Natural killer cell treated with Interleukin-12 subunit alpha and Interleukin-12 subunit beta and Interleukin-15 and Interleukin-18, amount 100 ng/mL, for 72 hours (primary cell): Measurements from ENCODE around the gene FBXW4. TPM values are rescaled to one million over a fixed set of nuclear protein-coding genes. Genes with fewer than 3 reads are reported as not detected.

ENCODE experiments used
- ATAC-seq, 2 donors: fragments of 150-1000 bp; cut with Tn5 transposase in 1 of 2; sonication (Bioruptor Pico), chemical (Tn5 transposase) in 1 of 2; 2 replicates each; pipeline ENCODE4 v1.10.0; 2021
- DNase-seq: peaks from one replicate; pipeline ENCODE4 v3.0.0; 2022; ENCODE audit warnings: low spot score
- H3K27ac Mint-ChIP-seq, 2 donors: 1 replicate in 1 of 2; 2 replicates in 1 of 2; pipeline ENCODE4 v1.8.0; 2022; ENCODE audit warnings: mixed read lengths in 2 of 2, mild to moderate bottlenecking in 1 of 2, moderate library complexity in 1 of 2
- H3K27me3 Mint-ChIP-seq, 2 donors: 1 replicate in 1 of 2; 2 replicates in 1 of 2; pipeline ENCODE4 v1.8.0; 2022; ENCODE audit warnings: mixed read lengths in 2 of 2
- H3K36me3 Mint-ChIP-seq: one replicate; pipeline ENCODE4 v1.8.0; 2022; ENCODE audit warnings: mixed read lengths
- H3K4me1 Mint-ChIP-seq, 2 donors: 1 replicate in 1 of 2; 2 replicates in 1 of 2; pipeline ENCODE4 v1.8.0; 2022; ENCODE audit warnings: low read depth in 2 of 2, mixed read lengths in 2 of 2, mild to moderate bottlenecking in 1 of 2
- H3K4me3 Mint-ChIP-seq: one replicate; pipeline ENCODE4 v1.8.0; 2022; ENCODE audit warnings: mixed read lengths
- H3K9me3 Mint-ChIP-seq: 2 replicates; pipeline ENCODE4 v1.8.0; 2022; ENCODE audit warnings: mixed read lengths
- total RNA-seq, 2 donors: library from RNA; stranded (reverse); gene quantifications; one replicate each; pipeline ENCODE4 v1.2.3, GENCODE V29; 2022

The FBXW4 gene
- total RNA-seq, 2 donors from 2014 or later = 45.5 to 52.3 TPM

DNA sequence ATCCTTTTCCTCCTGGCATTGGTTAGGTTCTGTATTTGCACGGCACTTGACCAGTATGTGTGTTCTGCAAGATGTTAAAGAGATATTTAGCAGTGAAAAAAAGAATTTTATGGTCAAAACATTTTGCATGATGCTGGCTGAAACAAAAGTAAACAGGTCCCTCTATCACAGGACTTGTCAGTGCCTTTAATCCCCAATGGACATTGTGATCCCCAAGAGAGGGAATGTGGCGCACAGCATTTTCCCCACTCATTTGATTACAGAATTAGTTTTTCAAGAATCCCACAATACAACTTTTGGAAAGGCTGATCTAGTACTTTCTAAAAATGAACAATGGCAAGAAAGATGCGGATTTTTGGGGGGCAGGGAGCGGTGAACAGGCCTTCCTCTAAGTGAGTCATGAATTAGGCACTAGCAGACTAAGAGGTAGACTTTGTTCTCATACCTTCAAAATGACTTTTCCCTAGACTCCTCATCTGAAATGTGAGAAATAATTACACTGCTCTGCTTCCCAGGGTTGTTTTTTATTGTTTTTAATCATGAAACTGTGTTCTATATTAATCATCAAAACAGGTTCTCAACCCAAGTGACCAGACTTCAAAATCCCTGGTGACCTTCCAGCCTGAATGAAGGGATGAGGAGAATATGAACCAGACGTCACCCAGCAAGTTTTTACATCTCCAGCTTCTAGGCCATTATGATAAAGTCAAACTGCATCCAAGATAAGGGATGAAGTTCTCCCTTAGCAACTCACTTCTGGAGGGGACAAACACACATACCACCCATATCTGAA, 8.6 kb downstream of the FBXW4 start:
- DNase-seq (no peak), ATAC-seq (no peak)
- Mint-ChIP-seq H3K27me3 (no peaks in the 10 kb centered on the region), H3K4me3 (no peak overlapping the region), H3K36me3 (no peaks in the 10 kb centered on the region), H3K27ac (no peak overlapping the region), H3K4me1 (peaks cover 41 to 59% of the 10 kb centered on the region in 2 donors), H3K9me3 (no peaks in the 10 kb centered on the region)

DNA sequence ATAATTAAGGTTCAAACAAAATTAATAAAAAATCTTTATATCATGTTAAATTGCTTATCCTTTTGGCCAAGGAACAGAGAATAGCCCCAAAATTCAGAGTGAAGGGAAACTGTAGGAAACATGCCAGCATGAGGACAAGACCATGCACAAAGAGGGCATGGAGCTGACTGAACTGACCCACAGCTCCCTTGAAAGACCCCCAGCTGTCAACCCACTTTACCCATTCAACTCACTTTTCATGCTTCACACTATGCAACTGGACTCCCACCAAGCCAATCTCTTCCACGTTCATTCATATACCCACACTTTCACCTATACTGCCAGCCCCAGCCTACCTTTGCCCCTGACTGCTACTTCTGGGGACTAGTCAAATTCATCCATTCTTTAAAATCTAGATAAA, 10.2 kb downstream of the FBXW4 start:
- peaks cover 31 to 46% of the 10 kb centered on the region in 2 donors for H3K4me1 Mint-ChIP-seq
- no peak overlapping the region for H3K27ac Mint-ChIP-seq
- no peaks in the 10 kb centered on the region for H3K27me3 Mint-ChIP-seq
- no peaks in the 10 kb centered on the region for H3K9me3 Mint-ChIP-seq
- H3K36me3 Mint-ChIP-seq = no peaks in the 10 kb centered on the region
- ATAC-seq = no peak
- no peak overlapping the region for H3K4me3 Mint-ChIP-seq
- no peak for DNase-seq

DNA sequence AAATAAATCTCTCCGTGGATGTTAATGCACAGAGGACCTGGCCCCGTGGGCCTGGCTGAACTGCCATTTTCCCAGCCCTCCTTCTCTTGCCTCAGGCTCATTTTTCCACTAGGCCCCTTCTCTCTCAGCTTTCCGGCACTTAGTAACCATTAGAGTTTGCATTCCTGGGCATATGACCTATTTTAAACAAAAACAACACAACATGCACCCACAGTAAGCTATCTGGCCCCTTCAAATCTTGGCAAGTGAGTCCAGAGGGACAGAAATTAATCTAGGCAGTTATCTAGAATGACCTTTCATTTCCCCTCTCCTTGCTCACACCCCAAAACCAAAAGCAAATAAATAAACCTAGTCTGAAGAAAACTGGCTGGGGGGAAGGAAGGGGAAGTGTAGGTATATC, 11.7 kb downstream of the FBXW4 start:
- H3K4me3 Mint-ChIP-seq = no peak overlapping the region
- no peaks in the 10 kb centered on the region for H3K36me3 Mint-ChIP-seq
- peaks cover 31 to 38% of the 10 kb centered on the region in 2 donors for H3K4me1 Mint-ChIP-seq
- H3K27me3 Mint-ChIP-seq = no peaks in the 10 kb centered on the region
- peak overlapping the region in 1 of 2 donors; percentile 69 for H3K27ac Mint-ChIP-seq
- ATAC-seq (no peak), DNase-seq (no peak)
- no peaks in the 10 kb centered on the region for H3K9me3 Mint-ChIP-seq

DNA sequence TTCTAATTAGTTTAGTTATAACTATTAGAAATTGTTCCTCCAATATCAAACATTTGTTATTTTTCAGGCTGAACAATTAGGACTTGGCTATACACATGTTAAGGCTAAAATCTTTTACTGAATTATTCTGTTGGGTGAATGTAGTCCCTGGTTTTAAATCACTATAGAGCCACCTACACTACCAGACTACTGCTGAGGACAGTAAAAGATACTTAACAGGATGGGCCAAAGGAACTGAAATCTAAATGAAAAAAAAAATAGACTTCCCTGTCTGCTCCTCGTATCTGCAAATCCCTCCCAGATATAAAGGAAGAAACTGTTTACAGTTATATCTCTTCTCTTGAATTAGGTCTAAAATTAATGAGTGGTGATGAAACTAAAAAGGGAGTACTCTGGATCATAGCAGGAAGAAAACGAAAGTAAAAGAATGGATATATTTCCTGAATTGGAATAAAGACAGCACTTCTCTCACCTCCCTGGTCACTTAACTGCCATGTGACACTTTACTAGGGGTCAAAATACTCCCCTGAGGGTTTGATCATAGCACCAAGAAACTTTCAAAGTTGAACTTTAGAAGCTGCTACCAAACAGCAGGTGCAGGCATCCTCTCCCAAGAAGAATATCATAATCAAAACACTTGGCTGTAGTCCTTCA, 12.7 kb downstream of the FBXW4 start:
- ATAC-seq (no peak), DNase-seq (no peak)
- peaks cover 26 to 29% of the 10 kb centered on the region in 2 donors for H3K4me1 Mint-ChIP-seq
- H3K27ac Mint-ChIP-seq = peak overlapping the region in 1 of 2 donors; percentile 69
- no peaks in the 10 kb centered on the region for H3K27me3 Mint-ChIP-seq
- H3K36me3 Mint-ChIP-seq = peaks cover under 1% of the 10 kb centered on the region
- no peak overlapping the region for H3K4me3 Mint-ChIP-seq
- H3K9me3 Mint-ChIP-seq = no peaks in the 10 kb centered on the region

DNA sequence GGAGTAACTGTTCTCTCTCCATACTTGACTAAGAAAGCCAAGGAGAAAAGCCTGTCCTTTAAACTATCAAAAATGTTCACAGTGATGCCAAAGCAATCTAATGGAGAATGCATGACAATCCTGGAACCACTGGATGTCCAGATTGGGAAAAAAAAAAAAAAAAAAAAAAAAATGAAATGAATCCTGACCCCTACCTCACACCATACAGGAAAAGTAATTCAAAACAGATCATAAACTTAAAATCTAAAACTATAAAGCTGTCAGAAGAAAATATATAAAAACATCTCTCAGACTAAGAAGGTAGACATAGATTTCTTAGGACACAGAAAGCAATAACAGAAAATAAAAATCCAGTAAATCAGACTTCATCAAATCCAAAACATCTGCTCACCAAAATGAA, 18.4 kb downstream of the FBXW4 start:
- DNase-seq (no peak), ATAC-seq (no peak)
- no peaks in the 10 kb centered on the region for H3K9me3 Mint-ChIP-seq
- H3K36me3 Mint-ChIP-seq = peaks cover 14% of the 10 kb centered on the region
- peaks cover 1 to 8% of the 10 kb centered on the region in 2 donors for H3K4me1 Mint-ChIP-seq
- no peak overlapping the region for H3K4me3 Mint-ChIP-seq
- no peaks in the 10 kb centered on the region for H3K27me3 Mint-ChIP-seq
- no peak overlapping the region for H3K27ac Mint-ChIP-seq

DNA sequence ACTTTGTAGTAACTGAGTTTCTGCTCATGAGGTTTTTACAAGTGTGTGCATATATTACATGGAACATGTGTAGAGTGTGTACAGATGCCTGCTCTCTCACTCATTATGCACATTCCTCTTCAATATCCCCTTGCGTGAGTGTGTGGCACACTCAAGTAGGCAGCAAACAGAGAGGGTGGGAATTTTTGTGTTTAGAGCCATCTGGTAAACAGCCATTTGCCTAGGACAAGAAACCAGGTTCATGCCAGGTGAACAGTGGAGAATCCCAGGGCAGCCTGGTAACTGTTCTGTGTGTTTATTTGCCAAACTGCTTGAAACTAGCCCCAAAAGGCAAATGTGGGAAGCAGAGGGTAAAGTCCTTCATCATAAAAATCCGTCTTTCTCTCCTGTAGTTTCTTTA, 19.9 kb downstream of the FBXW4 start:
- H3K4me3 Mint-ChIP-seq = no peak overlapping the region
- peaks cover 13 to 23% of the 10 kb centered on the region in 2 donors for H3K4me1 Mint-ChIP-seq
- DNase-seq = no peak
- ATAC-seq = no peak
- H3K9me3 Mint-ChIP-seq = no peaks in the 10 kb centered on the region
- H3K27me3 Mint-ChIP-seq = no peaks in the 10 kb centered on the region
- H3K36me3 Mint-ChIP-seq = peaks cover 24% of the 10 kb centered on the region
- H3K27ac Mint-ChIP-seq = no peak overlapping the region

DNA sequence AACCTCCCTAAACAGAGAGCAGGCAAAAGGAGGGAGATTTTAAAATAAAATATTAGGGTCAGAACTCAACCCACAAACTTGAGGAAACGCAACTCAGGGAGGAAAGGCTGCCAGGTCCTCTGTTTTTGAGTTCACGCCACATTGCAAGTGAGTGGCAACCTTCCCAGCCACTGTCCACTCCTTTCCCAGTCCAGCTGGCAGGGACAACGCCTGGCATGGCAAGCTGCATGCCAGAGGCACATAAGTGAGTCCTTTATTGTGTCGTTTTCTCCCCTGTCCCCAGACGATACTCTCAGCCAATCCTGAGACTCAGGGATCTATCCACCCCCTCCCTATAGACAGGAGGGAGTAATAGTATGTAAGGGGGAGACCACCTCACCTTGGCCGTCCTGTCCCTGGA, 22.4 kb downstream of the FBXW4 start:
- no peak overlapping the region for H3K27ac Mint-ChIP-seq

DNA sequence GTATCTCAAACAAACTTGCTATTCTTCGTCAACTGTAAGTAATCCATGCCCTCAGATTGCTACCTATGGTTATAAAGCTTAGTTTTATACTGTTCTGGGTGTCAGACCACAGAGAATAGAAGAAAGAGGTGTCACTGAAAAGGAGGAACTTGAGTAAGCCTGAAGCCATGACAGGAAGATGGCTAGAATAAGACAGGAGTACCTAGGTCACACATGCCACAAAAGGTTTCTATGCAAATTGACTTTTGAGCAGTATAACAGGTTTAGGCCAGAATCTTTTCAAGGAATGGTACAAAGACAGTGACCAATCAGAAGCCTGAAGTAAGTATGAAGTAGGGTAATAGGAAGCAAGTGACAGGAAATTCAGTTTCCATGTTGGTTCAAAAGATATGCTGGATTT, 23.5 kb downstream of the FBXW4 start:
- no peaks in the 10 kb centered on the region for H3K27me3 Mint-ChIP-seq
- peaks cover 16 to 18% of the 10 kb centered on the region in 2 donors for H3K4me1 Mint-ChIP-seq
- ATAC-seq (peak; percentile 24 to 79), DNase-seq (no peak)
- H3K27ac Mint-ChIP-seq = peak overlapping the region; percentile 36 to 68
- peaks cover 20% of the 10 kb centered on the region for H3K36me3 Mint-ChIP-seq
- no peaks in the 10 kb centered on the region for H3K9me3 Mint-ChIP-seq
- H3K4me3 Mint-ChIP-seq = peak overlapping the region; percentile 67

More for the DNA sequence above, 22.4 kb downstream of the FBXW4 start:
- H3K9me3 Mint-ChIP-seq = no peaks in the 10 kb centered on the region
- no peak for ATAC-seq
- H3K4me1 Mint-ChIP-seq = peaks cover 16 to 23% of the 10 kb centered on the region in 2 donors
- DNase-seq = no peak
- H3K4me3 Mint-ChIP-seq = no peak overlapping the region
- H3K27me3 Mint-ChIP-seq = no peaks in the 10 kb centered on the region
- peaks cover 25% of the 10 kb centered on the region for H3K36me3 Mint-ChIP-seq

DNA sequence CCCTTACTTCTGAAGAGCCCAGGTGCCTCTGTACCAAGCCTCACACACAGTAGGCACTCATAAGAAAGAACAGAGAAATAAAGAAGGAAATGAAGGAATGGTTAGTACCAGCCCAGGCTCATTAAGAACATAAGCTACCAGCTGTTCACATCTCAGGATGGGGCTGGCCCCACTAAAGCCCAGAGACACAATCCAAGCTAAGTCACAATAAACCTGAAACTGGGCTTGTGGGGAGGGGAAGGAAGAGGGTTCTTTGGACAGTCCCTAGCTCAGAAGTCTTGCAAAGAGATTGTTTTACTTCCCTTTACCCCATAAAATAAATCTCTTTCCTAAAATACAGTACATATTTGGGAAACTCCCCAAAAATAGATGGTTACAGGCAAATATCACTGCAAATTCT, 24.3 kb downstream of the FBXW4 start:
- H3K36me3 Mint-ChIP-seq = peaks cover 27% of the 10 kb centered on the region
- ATAC-seq (peak in 1 of 2 donors; percentile 58), DNase-seq (no peak)
- H3K27ac Mint-ChIP-seq = peak overlapping the region; percentile 36 to 68
- H3K27me3 Mint-ChIP-seq = no peaks in the 10 kb centered on the region
- peak overlapping the region; percentile 67 for H3K4me3 Mint-ChIP-seq
- peaks cover 16 to 18% of the 10 kb centered on the region in 2 donors for H3K4me1 Mint-ChIP-seq
- no peaks in the 10 kb centered on the region for H3K9me3 Mint-ChIP-seq

DNA sequence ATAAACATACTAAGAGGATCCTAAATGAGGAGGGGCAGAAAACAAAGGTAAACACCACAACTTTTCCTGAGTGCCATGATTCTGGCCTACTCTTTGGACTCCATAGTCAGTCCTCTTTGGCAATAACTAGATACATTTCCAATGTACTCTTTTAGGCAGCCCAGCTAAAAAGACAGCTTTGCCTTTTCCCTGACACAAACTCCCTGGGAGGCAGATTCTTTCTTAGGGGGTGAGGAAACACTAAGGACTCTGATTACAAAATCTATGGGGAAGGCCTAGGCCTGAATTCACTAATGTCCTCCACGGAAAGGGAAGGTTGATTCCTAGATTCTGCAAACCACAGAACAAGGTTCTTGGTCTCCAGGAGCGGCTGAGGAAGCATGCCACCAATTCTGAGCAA, 25.8 kb downstream of the FBXW4 start:
- Mint-ChIP-seq H3K27me3 (no peaks in the 10 kb centered on the region), H3K36me3 (peaks cover 27% of the 10 kb centered on the region), H3K9me3 (no peaks in the 10 kb centered on the region), H3K27ac (no peak overlapping the region), H3K4me1 (peaks cover 16 to 18% of the 10 kb centered on the region in 2 donors), H3K4me3 (no peak overlapping the region)
- no peak for ATAC-seq
- no peak for DNase-seq

DNA sequence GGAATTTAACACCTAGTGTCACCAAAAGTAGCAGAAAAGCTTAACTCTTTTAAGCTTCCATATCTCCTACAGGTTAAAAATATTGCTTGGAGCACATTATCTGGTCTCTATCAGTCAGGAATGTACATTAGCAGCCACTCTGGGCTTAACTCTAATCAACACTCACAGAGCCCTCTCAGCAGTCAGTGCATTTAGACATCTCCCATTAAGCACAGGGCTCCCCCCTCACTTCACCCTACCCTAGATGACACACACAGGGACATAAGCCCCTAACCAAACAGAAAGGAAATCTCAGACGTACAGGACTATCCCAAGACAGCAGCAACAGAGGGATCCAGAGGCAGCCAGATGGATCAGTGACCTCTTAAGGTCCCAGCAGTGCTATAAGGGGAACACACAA, 26.4 kb downstream of the FBXW4 start:
- Mint-ChIP-seq H3K9me3 (no peaks in the 10 kb centered on the region), H3K4me1 (peaks cover 18 to 21% of the 10 kb centered on the region in 2 donors), H3K27ac (no peak overlapping the region), H3K4me3 (no peak overlapping the region), H3K36me3 (peaks cover 25% of the 10 kb centered on the region), H3K27me3 (no peaks in the 10 kb centered on the region)
- no peak for ATAC-seq
- no peak for DNase-seq

DNA sequence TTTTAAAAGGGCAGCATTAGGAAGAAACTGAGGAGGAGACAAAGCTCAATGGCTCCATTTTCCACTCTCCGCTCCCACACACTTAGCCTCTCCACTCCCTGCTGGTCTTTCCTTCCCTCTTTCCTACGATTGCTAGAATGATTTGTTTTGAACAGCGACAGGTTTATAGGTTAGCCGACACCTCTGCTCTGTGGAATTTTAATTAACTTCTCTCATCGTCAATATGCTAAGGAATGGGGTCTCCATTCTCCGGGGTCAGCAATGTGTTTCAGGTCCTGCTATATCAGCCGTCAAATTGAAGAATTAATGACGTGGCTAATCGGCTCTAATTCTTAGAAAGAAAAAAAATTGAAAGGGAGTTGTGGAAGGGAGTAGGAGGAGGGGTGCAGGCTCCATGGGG, 28.9 kb downstream of the FBXW4 start:
- H3K36me3 Mint-ChIP-seq = peaks cover 18% of the 10 kb centered on the region
- no peaks in the 10 kb centered on the region for H3K9me3 Mint-ChIP-seq
- no peak overlapping the region for H3K27ac Mint-ChIP-seq
- ATAC-seq = no peak
- no peak overlapping the region for H3K4me3 Mint-ChIP-seq
- no peak for DNase-seq
- H3K4me1 Mint-ChIP-seq = peaks cover 10 to 21% of the 10 kb centered on the region in 2 donors
- no peaks in the 10 kb centered on the region for H3K27me3 Mint-ChIP-seq

DNA sequence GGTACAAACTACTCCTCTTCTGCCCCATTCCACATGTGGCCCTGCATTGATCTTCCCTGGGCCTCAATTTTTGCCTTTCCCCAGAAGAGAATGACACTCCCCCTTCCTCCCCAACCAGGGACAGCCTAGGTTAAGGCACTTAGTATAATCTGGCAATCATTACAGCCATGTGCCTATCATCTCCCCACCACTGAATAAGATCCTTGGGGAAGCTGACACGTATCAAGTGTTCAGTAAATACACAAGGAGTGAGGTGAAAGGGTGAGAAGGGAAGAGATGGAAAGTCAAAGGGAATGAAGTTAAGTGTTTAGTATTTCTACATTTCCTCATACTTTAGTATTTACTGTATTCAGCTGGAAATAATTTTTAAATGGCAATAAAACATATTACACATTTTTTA, 31.9 kb downstream of the FBXW4 start:
- H3K36me3 Mint-ChIP-seq = peaks cover 10% of the 10 kb centered on the region
- no peaks in the 10 kb centered on the region for H3K27me3 Mint-ChIP-seq
- H3K9me3 Mint-ChIP-seq = no peaks in the 10 kb centered on the region
- no peak overlapping the region for H3K27ac Mint-ChIP-seq
- H3K4me1 Mint-ChIP-seq = peaks cover 0 to 9% of the 10 kb centered on the region in 2 donors
- H3K4me3 Mint-ChIP-seq = no peak overlapping the region
- ATAC-seq (no peak), DNase-seq (no peak)

DNA sequence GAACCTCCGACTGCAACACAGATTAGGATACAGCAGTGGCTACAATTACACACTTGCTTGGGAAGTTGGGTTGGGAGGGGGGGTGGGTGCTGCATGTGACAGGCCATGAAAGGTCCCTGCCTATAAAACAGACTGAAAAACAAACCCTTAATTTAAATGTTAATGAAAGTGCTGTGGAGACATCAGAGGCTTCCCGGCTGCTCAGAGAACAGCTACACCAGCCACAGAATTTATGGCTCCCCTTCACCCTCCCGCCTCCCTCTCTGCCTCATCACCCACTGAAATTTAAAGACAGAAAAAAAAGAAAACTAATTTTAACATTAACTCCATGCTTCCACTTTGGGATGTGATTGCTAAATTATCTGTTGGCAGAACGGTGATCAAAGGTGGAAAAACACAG, 34.7 kb downstream of the FBXW4 start:
- ATAC-seq = no peak
- H3K4me1 Mint-ChIP-seq = peaks cover 0 to 17% of the 10 kb centered on the region in 2 donors
- H3K9me3 Mint-ChIP-seq = no peaks in the 10 kb centered on the region
- no peak for DNase-seq
- H3K27me3 Mint-ChIP-seq = no peaks in the 10 kb centered on the region
- H3K4me3 Mint-ChIP-seq = no peak overlapping the region
- peaks cover 5% of the 10 kb centered on the region for H3K36me3 Mint-ChIP-seq
- no peak overlapping the region for H3K27ac Mint-ChIP-seq
